Sciatic nerve (tissue), 1 donor: Measurements from ENCODE around the gene KLHL8. TPM values are rescaled to one million over a fixed set of nuclear protein-coding genes. Genes with fewer than 3 reads are reported as not detected.

Source experiments
- total RNA-seq: library from RNA; stranded (reverse); fragmentation: NEBNext Ultra II Directional; extraction: Animal tissue kit (Norgen Biotek cat#: 25700); gene quantifications from one replicate; pipeline ENCODE4 v1.2.1, GENCODE V29; 2021
- donor health status: DM: no; HTN: no; CAD: no.

Gene KLHL8
- total RNA-seq, 1 donor from 2014 or later, result 18.2 TPM

Other genes with a start within 250 kb of the KLHL8 start
- 1.4 TPM for gene HSD17B13, start 102.3 kb upstream of the KLHL8 start, total RNA-seq
- gene HSD17B11, start 170.6 kb upstream of the KLHL8 start, total RNA-seq, result 66.1 TPM
- gene NUDT9, start 202.0 kb upstream of the KLHL8 start, total RNA-seq, result 29.4 TPM